ENCODE data around the gene KLHL5. TPM values are rescaled to one million over a fixed set of nuclear protein-coding genes. Genes with fewer than 3 reads are reported as not detected.
A peak's percentile ranks its signal among the peaks of the same experiment; 100 is the strongest.

The KLHL5 gene
- total RNA-seq, 1 experiment from 2014 or later, result 84.8 TPM

DNA sequence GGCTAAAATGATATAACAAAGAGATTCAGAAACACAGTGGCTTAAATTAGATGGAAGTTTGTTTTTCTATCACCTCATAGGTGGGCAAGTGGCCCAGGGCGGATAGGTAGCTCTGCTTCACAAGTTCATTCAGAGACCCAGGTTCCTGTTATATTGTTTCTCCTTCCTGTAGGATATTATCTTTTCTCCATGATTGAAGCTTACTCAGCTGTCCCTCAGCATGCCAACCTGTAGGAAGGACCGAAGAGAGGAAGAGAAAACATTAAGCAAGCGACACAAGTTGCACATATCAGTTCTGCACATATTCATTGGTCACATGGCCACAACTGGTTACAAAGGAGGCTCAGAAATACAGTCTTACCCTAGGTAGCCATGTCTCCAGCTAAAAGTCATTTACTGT is 6.9 kb downstream of the KLHL5 start:
- Histone ChIP-seq H3K36me3 (ENCODE audit: low read depth, low read length) (no peaks in the 10 kb centered on the region), H3K79me2 (ENCODE audit: low read length) (peaks cover 69% of the 10 kb centered on the region), H3K9me2 (replicated peaks; ENCODE audit: low read length) (no peaks in the 10 kb centered on the region), H3K4me1 (ENCODE audit: insufficient read depth, low read length) (no peaks in the 10 kb centered on the region), H3K9me3 (ENCODE audit: low read length) (no peaks in the 10 kb centered on the region), H3F3A (ENCODE audit: low read length, unreplicated experiment) (no peaks in the 10 kb centered on the region), H3K4me3 (ENCODE audit: low read length) (no peak overlapping the region), H3K4me2 (ENCODE audit: low read length) (no peak overlapping the region), H2AFZ (ENCODE audit: low read length) (no peak overlapping the region), H3K27me3 (ENCODE audit: low read length) (no peaks in the 10 kb centered on the region), H3K9ac (ENCODE audit: low read length) (no peak overlapping the region), H4K20me1 (ENCODE audit: low read length) (no peaks in the 10 kb centered on the region), H3K27ac (ENCODE audit: low read length) (no peak overlapping the region)
- no TSS peak for BruUV-seq (replicated peaks)
- ATAC-seq, result no peak
- CTCF ChIA-PET, result no interaction called here
- TF ChIP-seq EZH2 (IDR thresholded peaks at IDR 0.05; ENCODE audit: low read length, unreplicated experiment), result no peak
- TF ChIP-seq, protein P1, sequence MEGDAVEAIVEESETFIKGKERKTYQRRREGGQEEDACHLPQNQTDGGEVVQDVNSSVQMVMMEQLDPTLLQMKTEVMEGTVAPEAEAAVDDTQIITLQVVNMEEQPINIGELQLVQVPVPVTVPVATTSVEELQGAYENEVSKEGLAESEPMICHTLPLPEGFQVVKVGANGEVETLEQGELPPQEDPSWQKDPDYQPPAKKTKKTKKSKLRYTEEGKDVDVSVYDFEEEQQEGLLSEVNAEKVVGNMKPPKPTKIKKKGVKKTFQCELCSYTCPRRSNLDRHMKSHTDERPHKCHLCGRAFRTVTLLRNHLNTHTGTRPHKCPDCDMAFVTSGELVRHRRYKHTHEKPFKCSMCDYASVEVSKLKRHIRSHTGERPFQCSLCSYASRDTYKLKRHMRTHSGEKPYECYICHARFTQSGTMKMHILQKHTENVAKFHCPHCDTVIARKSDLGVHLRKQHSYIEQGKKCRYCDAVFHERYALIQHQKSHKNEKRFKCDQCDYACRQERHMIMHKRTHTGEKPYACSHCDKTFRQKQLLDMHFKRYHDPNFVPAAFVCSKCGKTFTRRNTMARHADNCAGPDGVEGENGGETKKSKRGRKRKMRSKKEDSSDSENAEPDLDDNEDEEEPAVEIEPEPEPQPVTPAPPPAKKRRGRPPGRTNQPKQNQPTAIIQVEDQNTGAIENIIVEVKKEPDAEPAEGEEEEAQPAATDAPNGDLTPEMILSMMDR (conservative IDR thresholded peaks at IDR 0.05; ENCODE audit: low read depth, low read length), result no peak
- TF ChIP-seq EZH2phosphoT487 (IDR thresholded peaks at IDR 0.05; ENCODE audit: borderline replicate concordance, low read length), result no peak
- DNase-seq, result no peak
- intact Hi-C loops (cut with micrococcal nuclease), result no loop called here
- POLR2A ChIA-PET (ENCODE audit: unreplicated experiment), result no interaction called here

DNA sequence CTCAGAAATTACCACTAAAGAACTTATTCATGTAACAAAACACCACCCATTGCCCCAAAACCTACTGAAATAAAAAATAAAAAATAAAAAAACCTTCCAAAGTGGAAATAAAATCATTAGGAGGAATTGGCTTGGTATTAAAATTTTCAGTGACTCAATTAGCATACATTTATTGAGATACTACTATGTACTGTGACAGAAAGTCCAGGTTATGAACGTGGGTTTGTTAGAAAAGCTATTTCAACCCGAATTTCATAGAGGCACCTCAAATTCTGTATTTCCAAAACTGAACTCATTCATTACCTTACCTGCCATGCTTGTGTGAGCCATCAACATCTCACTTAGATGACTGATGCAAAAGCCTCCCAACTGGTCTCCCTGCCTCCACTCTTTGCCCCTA is 16.8 kb downstream of the KLHL5 start:
- Histone ChIP-seq H3K4me3 (ENCODE audit: low read length) (no peak overlapping the region), H3K36me3 (ENCODE audit: low read depth, low read length) (peaks cover 19% of the 10 kb centered on the region), H3K4me1 (ENCODE audit: insufficient read depth, low read length) (no peaks in the 10 kb centered on the region), H3K27ac (ENCODE audit: low read length) (no peak overlapping the region), H3K27me3 (ENCODE audit: low read length) (no peaks in the 10 kb centered on the region), H2AFZ (ENCODE audit: low read length) (no peak overlapping the region), H4K20me1 (ENCODE audit: low read length) (no peaks in the 10 kb centered on the region), H3K9me3 (ENCODE audit: low read length) (no peaks in the 10 kb centered on the region), H3K9me2 (replicated peaks; ENCODE audit: low read length) (no peaks in the 10 kb centered on the region), H3K9ac (ENCODE audit: low read length) (no peak overlapping the region), H3K79me2 (ENCODE audit: low read length) (0 out of 2 replicates have a peak, but pooled peaks cover 14% of the 10 kb centered on the region), H3F3A (ENCODE audit: low read length, unreplicated experiment) (no peaks in the 10 kb centered on the region), H3K4me2 (ENCODE audit: low read length) (no peak overlapping the region)
- CTCF ChIA-PET, result no interaction called here
- DNase-seq (no peak), ATAC-seq (no peak)
- POLR2A ChIA-PET (ENCODE audit: unreplicated experiment), result no interaction called here
- BruUV-seq (replicated peaks), result no TSS peak
- no peak for TF ChIP-seq EZH2phosphoT487 (IDR thresholded peaks at IDR 0.05; ENCODE audit: borderline replicate concordance, low read length)
- TF ChIP-seq, protein P1 (conservative IDR thresholded peaks at IDR 0.05; ENCODE audit: low read depth, low read length), result no peak
- no peak for TF ChIP-seq EZH2 (IDR thresholded peaks at IDR 0.05; ENCODE audit: low read length, unreplicated experiment)
- intact Hi-C loops (cut with micrococcal nuclease), result no loop called here

DNA sequence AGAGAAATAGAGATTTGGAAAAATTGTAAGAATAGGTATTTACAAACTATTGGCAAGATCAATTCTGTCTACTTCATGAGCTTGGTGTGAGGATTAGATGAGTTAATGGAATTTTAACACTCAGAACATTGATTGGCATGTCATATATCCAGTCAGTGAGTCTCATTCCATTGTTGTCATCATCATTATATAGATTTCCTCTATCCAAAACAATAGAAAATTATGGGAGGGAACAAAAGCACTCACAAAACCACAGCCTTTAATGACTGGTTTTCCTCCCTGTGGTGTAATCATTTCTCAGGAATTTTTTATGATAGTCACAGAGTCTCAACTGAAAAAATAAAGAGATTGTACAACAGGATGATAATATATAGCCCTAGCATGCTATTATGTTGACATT is 21.1 kb downstream of the KLHL5 start:
- Histone ChIP-seq H3K9me2 (replicated peaks; ENCODE audit: low read length) (no peaks in the 10 kb centered on the region), H3F3A (ENCODE audit: low read length, unreplicated experiment) (no peaks in the 10 kb centered on the region), H3K27ac (ENCODE audit: low read length) (no peak overlapping the region), H2AFZ (ENCODE audit: low read length) (no peak overlapping the region), H3K9me3 (ENCODE audit: low read length) (no peaks in the 10 kb centered on the region), H3K4me3 (ENCODE audit: low read length) (no peak overlapping the region), H3K79me2 (ENCODE audit: low read length) (no peaks in the 10 kb centered on the region), H3K4me1 (ENCODE audit: insufficient read depth, low read length) (no peaks in the 10 kb centered on the region), H3K4me2 (ENCODE audit: low read length) (no peak overlapping the region), H3K36me3 (ENCODE audit: low read depth, low read length) (peaks cover 36% of the 10 kb centered on the region), H4K20me1 (ENCODE audit: low read length) (no peaks in the 10 kb centered on the region), H3K27me3 (ENCODE audit: low read length) (no peaks in the 10 kb centered on the region), H3K9ac (ENCODE audit: low read length) (no peak overlapping the region)
- no peak; the same call in 1 of the 2 replicates for ATAC-seq
- intact Hi-C loops (cut with micrococcal nuclease), result no loop called here
- ChIA-PET POLR2A (ENCODE audit: unreplicated experiment) (no interaction called here), CTCF (no interaction called here)
- DNase-seq, result peak; percentile 17
- BruUV-seq (replicated peaks), result no TSS peak
- TF ChIP-seq EZH2 (IDR thresholded peaks at IDR 0.05; ENCODE audit: low read length, unreplicated experiment) (no peak), EZH2phosphoT487 (IDR thresholded peaks at IDR 0.05; ENCODE audit: borderline replicate concordance, low read length) (no peak)
- TF ChIP-seq, protein P1 (conservative IDR thresholded peaks at IDR 0.05; ENCODE audit: low read depth, low read length), result no peak

Measured in PC-3 (cell line).